LNCaP clone FGC (cell line): ENCODE data around the gene TNNT2.

Experiments used
- DNase-seq: peaks from one replicate; pipeline ENCODE4 v3.0.0-alpha.2; 2011; ENCODE audit warnings: low read depth
- H3K4me3 ChIP-seq: 2 replicates; pipeline ENCODE4 v1.5.1; 2011; ENCODE audit warnings: mild to moderate bottlenecking, low read depth, low read length, control low read depth
- CTCF ChIP-seq: IDR thresholded peaks from 2 replicates; pipeline ENCODE4 v1.5.1; 2012; ENCODE audit warnings: mild to moderate bottlenecking; ENCODE audit not compliant: control insufficient read depth, insufficient read depth; ENCODE audit errors: extremely low read depth

Gene TNNT2

GRCh38 chr1:201371792-201372191 is 5.7 kb downstream of the TNNT2 start:
- TF ChIP-seq CTCF, result no peak
- no peak overlapping the region for H3K4me3 ChIP-seq
- DNase-seq, result no peak

GRCh38 chr1:201371276-201371675 is 6.2 kb downstream of the TNNT2 start:
- H3K4me3 ChIP-seq, result no peak overlapping the region
- TF ChIP-seq CTCF, result no peak
- no peak for DNase-seq

- no peak for TF ChIP-seq CTCF
- H3K4me3 ChIP-seq, result no peak overlapping the region
- DNase-seq, result no peak
Observed at GRCh38 chr1:201370500-201370899, 7.0 kb downstream of the TNNT2 start.

GRCh38 chr1:201369209-201369608 is 8.3 kb downstream of the TNNT2 start:
- H3K4me3 ChIP-seq, result no peak overlapping the region
- TF ChIP-seq CTCF, result no peak

GRCh38 chr1:201366696-201367095 is 10.8 kb downstream of the TNNT2 start:
- TF ChIP-seq CTCF, result no peak
- no peak for DNase-seq
- no peak overlapping the region for H3K4me3 ChIP-seq

More at GRCh38 chr1:201369209-201369608, 8.3 kb downstream of the TNNT2 start:
- no peak for DNase-seq

- H3K4me3 ChIP-seq, result no peak overlapping the region
- no peak for TF ChIP-seq CTCF
- no peak for DNase-seq
Observed at GRCh38 chr1:201365251-201365650, 12.2 kb downstream of the TNNT2 start.

- no peak for TF ChIP-seq CTCF
- H3K4me3 ChIP-seq, result no peak overlapping the region
- DNase-seq, result no peak
Observed at GRCh38 chr1:201364808-201365105, 12.7 kb downstream of the TNNT2 start.
